Mucosa of stomach (tissue), 1 donor: Measurements from ENCODE around the gene ERCC3.

Experiments used
- H3K27me3 ChIP-seq: one replicate; pipeline ENCODE4 v1.7.0; 2013; ENCODE audit warnings: mild to moderate bottlenecking, low read length; ENCODE audit not compliant: control insufficient read depth, insufficient read depth
- H3K36me3 ChIP-seq: one replicate; pipeline ENCODE4 v1.7.0; 2013; ENCODE audit warnings: low read length; ENCODE audit not compliant: control insufficient read depth, insufficient read depth
- H3K4me1 ChIP-seq: one replicate; pipeline ENCODE4 v1.7.0; 2013; ENCODE audit warnings: mild to moderate bottlenecking, low read length; ENCODE audit not compliant: control insufficient read depth, insufficient read depth
- H3K4me3 ChIP-seq: one replicate; pipeline ENCODE4 v1.7.0; 2013; ENCODE audit warnings: low read length
- H3K9ac ChIP-seq: one replicate; pipeline ENCODE4 v1.7.0; 2013; ENCODE audit warnings: mild to moderate bottlenecking, low read length, moderate library complexity
- H3K9me3 ChIP-seq: one replicate; pipeline ENCODE4 v1.7.0; 2013; ENCODE audit warnings: mild to moderate bottlenecking, low read length, moderate library complexity; ENCODE audit not compliant: control insufficient read depth
- donor health status: Pancreatic carcinoma.

The ERCC3 gene

DNA sequence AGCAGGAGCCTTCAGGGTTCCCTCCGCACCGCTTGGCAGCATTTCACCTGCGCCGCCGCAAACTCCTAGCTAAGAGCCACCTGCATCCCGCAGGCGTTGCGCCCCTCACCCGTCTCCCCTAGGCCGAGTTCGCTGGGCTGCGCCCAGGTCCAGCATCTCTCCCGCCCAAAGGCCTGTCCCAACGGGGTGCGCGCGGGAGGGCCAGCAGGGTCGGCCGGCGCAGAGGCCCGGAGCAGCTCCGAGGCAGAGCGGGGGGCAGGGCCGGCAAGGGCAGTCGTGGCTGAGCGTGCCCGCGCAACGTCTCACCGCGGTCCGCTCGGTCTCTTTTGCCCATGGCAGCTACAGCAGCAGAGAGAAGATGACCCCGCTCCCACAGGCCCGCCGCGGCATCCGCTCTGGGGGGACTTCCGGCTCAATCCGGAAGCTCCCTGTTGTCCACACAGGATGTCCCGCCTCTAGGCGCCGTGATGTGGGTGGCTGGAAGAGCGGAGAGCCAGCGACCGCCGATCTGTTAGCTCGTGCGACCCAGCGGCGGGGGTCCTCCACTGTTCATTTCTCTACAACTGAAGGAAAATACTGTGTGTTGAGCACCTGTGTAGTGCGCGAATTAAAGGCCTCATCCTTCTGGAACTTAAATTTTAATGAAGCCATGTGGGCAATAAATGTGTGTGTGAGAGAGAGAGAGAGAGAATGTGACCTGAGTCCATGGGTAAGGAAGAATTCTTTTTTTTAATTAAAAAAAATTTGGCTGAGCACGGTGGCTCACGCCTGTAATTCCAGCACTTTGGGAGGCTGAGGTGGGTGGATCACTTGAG lies at the start of gene ERCC3:
Gene ERCC3, minus strand, starts transcription at position 397 of the 815 bp plus-strand sequence. Its CDS starts 63 bp downstream, at position 334.
- H3K27me3 ChIP-seq = no peaks in the 10 kb centered on the region
- H3K9me3 ChIP-seq = no peaks in the 10 kb centered on the region
- peaks cover 10% of the 10 kb centered on the region for H3K4me1 ChIP-seq
- H3K9ac ChIP-seq = peak within 1 kb of the TSS; percentile 93
- H3K36me3 ChIP-seq = peaks cover 14% of the 10 kb centered on the region
- peak within 1 kb of the TSS; percentile 93 for H3K4me3 ChIP-seq

- Histone ChIP-seq H3K36me3 (no peaks in the 10 kb centered on the region), H3K9ac (no peak overlapping the region), H3K4me3 (no peak overlapping the region)
Observed at GRCh38 chr2:127343277-127343676, 49.3 kb upstream of the ERCC3 start.

GRCh38 chr2:127342101-127342500 lies 48.2 kb upstream of the ERCC3 start:
- no peak overlapping the region for H3K9ac ChIP-seq
- no peaks in the 10 kb centered on the region for H3K9me3 ChIP-seq
- H3K36me3 ChIP-seq = no peaks in the 10 kb centered on the region
- H3K4me1 ChIP-seq = no peaks in the 10 kb centered on the region
- H3K27me3 ChIP-seq = no peaks in the 10 kb centered on the region
- no peak overlapping the region for H3K4me3 ChIP-seq

More at GRCh38 chr2:127343277-127343676, 49.3 kb upstream of the ERCC3 start:
- Histone ChIP-seq H3K4me1 (no peaks in the 10 kb centered on the region), H3K9me3 (no peaks in the 10 kb centered on the region), H3K27me3 (no peaks in the 10 kb centered on the region)

DNA sequence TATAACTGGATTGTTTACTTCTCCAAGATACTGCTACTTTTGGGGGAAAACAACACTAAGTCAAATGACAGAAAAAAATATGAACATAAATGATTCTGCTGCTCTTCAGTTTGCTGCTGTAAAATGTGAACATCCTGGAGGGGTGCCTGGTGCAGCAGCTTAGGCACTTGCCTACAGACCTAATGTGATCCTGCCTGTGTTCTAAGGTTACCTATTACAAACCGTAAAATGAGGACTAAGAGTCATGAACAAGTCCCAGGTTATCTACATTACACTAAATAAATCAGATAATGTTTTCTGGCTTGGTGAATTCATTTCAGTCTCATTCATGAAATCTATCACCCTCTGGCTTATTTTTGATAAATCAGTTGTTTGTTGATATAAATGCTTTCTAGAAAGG lies 38.4 kb upstream of the ERCC3 start:
- no peaks in the 10 kb centered on the region for H3K9me3 ChIP-seq
- no peak overlapping the region for H3K4me3 ChIP-seq
- H3K36me3 ChIP-seq = no peaks in the 10 kb centered on the region
- no peaks in the 10 kb centered on the region for H3K27me3 ChIP-seq
- no peak overlapping the region for H3K9ac ChIP-seq
- no peaks in the 10 kb centered on the region for H3K4me1 ChIP-seq

GRCh38 chr2:127330753-127331152 lies 36.8 kb upstream of the ERCC3 start:
- Histone ChIP-seq H3K27me3 (no peaks in the 10 kb centered on the region), H3K9me3 (no peaks in the 10 kb centered on the region), H3K36me3 (no peaks in the 10 kb centered on the region), H3K4me1 (no peaks in the 10 kb centered on the region), H3K4me3 (no peak overlapping the region), H3K9ac (no peak overlapping the region)

DNA sequence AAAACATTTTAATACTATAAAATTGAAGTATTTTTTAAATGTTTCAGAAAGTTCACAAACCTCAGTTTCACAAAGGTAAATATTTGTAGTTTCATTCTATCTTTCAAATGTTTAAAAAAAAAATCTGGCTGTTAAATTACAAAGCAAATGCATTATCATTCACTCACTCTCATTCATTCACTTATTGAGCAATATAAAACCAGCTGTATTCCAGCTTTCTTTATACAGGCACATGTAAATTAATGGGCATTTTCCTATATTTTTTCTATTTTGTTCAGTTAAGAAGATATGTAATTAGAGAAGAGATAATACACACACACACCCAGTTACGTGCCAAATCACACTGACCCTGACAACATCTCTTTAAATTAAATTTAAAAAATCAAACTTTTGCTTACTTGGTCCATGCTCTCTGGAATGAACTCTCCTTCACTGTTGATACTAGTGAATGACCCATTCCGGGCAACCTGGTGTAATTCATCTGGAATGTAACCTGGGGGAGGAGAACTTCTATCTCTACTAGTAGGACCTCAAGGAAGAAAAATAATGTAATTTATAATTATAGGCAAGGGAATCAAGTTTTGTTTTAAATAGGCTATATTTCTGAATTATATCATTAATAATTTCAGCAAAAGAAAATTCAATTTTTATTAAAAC lies 32.5 kb upstream of the ERCC3 start:
- Histone ChIP-seq H3K9me3 (no peaks in the 10 kb centered on the region), H3K36me3 (no peaks in the 10 kb centered on the region), H3K9ac (no peak overlapping the region)

DNA sequence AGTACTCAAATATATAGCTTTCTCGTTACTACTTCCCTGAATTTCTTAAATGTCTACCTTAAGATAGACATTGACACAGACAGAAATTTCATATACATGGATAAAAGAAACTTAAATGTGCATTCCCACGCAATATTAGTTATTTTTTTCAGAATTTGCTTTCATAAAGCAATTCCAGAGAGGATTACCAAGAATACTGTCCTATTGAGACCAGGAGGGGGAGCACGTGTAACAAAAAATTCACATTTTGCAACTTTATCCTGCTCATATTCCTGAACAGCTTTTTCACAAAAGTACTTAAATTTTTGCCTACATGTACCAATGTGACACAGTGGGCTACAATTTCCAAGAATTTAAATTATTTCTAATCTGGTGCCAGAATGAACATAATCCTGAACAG lies 30.7 kb upstream of the ERCC3 start:
- no peaks in the 10 kb centered on the region for H3K27me3 ChIP-seq
- no peak overlapping the region for H3K9ac ChIP-seq
- no peaks in the 10 kb centered on the region for H3K9me3 ChIP-seq
- H3K36me3 ChIP-seq = no peaks in the 10 kb centered on the region
- H3K4me1 ChIP-seq = no peaks in the 10 kb centered on the region
- H3K4me3 ChIP-seq = no peak overlapping the region

More for the DNA sequence above, 32.5 kb upstream of the ERCC3 start:
- Histone ChIP-seq H3K4me1 (no peaks in the 10 kb centered on the region), H3K27me3 (no peaks in the 10 kb centered on the region), H3K4me3 (no peak overlapping the region)

DNA sequence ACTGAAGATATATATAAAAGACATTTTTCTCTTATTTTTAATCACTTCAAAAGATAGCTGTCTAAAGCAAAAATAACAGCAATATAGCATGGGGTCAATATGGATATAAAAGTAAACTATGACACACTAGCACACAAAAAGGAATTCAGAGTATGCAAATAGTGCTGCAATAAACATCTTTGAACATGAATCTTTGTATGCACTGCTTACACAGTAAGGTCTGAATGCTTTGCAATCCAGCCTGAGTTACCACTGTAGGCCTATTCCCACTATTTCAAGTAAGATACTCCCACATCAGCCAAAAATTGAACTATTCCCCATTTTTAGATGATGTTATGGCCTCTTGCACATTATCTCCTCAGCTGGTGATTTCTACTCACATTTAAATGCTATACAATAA lies 27.4 kb upstream of the ERCC3 start:
- H3K9ac ChIP-seq = no peak overlapping the region
- no peaks in the 10 kb centered on the region for H3K27me3 ChIP-seq
- H3K4me3 ChIP-seq = no peak overlapping the region
- H3K36me3 ChIP-seq = no peaks in the 10 kb centered on the region
- no peaks in the 10 kb centered on the region for H3K4me1 ChIP-seq
- H3K9me3 ChIP-seq = no peaks in the 10 kb centered on the region

DNA sequence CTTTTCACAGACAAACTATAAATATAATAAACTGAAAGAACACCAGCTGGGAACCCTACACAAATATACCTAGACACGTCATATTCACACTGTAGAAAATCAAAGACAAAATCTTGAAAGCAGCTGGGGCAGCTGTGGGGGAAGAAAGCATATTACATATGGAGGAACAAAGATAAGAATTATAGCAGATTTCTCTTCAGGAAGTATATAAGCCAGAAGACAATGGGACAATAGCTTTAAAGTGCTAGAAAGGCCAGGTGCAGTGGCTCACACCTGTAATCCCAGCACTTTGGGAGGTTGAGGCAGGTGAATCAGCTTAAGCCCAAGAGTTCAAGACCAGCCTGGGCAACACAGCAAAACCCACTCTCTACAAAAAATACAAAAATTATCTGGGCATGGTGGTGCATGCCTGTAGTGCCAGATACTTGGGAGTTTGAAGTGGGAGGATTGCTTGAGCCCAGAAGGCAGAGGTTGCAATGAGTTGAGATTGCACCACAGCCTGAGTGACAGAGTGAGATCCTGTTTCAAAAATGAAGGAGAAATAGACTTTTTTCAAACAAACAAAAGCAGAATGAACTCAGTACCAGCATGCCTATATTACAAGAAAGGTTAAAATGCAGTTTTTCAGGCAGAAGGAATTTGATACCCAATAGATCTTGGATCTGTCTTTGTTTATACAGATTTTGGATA lies 26.8 kb upstream of the ERCC3 start:
- no peak overlapping the region for H3K4me3 ChIP-seq
- H3K27me3 ChIP-seq = no peaks in the 10 kb centered on the region
- H3K9me3 ChIP-seq = no peaks in the 10 kb centered on the region
- no peak overlapping the region for H3K9ac ChIP-seq
- no peaks in the 10 kb centered on the region for H3K4me1 ChIP-seq
- no peaks in the 10 kb centered on the region for H3K36me3 ChIP-seq

- H3K4me1 ChIP-seq = peaks cover under 1% of the 10 kb centered on the region
- H3K4me3 ChIP-seq = no peak overlapping the region
- no peaks in the 10 kb centered on the region for H3K36me3 ChIP-seq
- H3K9me3 ChIP-seq = no peaks in the 10 kb centered on the region
- no peaks in the 10 kb centered on the region for H3K27me3 ChIP-seq
- H3K9ac ChIP-seq = no peak overlapping the region
Observed at GRCh38 chr2:127320067-127320466, 26.1 kb upstream of the ERCC3 start.

GRCh38 chr2:127314193-127314988 lies 20.4 kb upstream of the ERCC3 start:
- H3K4me3 ChIP-seq = no peak overlapping the region
- no peaks in the 10 kb centered on the region for H3K36me3 ChIP-seq
- H3K27me3 ChIP-seq = no peaks in the 10 kb centered on the region
- peaks cover 6% of the 10 kb centered on the region for H3K4me1 ChIP-seq
- no peak overlapping the region for H3K9ac ChIP-seq
- no peaks in the 10 kb centered on the region for H3K9me3 ChIP-seq
